Nucleus accumbens (tissue), 56 donors: ENCODE data around the gene ATP5MC3.

Experiments
- DNase-seq, 56 donors: peaks; one replicate each; lab custom pipeline; 2025; lab: John Stamatoyannopoulos, UW

The ATP5MC3 gene

GRCh38 chr2:175126661-175127060, 54.8 kb downstream of the ATP5MC3 start:
- no peak for DNase-seq
